ENCODE measurements around the gene CD38. TPM values are rescaled to one million over a fixed set of nuclear protein-coding genes. Genes with fewer than 3 reads are reported as not detected.
"Not testable (repeated sequence)": the region's sequence is repeated elsewhere in the genome, so short reads cannot be mapped to it uniquely, and the experiment has no call there.

Gene CD38
- total RNA-seq, 4 donors from 2014 or later: 0.26 to 4.6 (median 1.6) TPM

GRCh38 chr4:15758294-15758693, 19.8 kb upstream of the CD38 start:
- H3K9me3 ChIP-seq: no peaks in the 10 kb centered on the region
- H3K27ac ChIP-seq: no peak overlapping the region
- no peaks in the 10 kb centered on the region for H3K36me3 ChIP-seq
- H3K27me3 ChIP-seq: no peaks in the 10 kb centered on the region
- H3K4me1 ChIP-seq: no peaks in the 10 kb centered on the region
- H3K4me3 ChIP-seq: no peak overlapping the region
- no peak for DNase-seq
- TF ChIP-seq POLR2A (IDR thresholded peaks at IDR 0.05) (no peak), CTCF (IDR thresholded peaks at IDR 0.05) (no peak)
- intact Hi-C loops (cut with DNase I; ENCODE audit: low total_unique reads): no loop called here

- H3K4me1 ChIP-seq; H3K9me3 ChIP-seq; DNase-seq; H3K27ac ChIP-seq; H3K36me3 ChIP-seq; H3K4me3 ChIP-seq; H3K27me3 ChIP-seq; intact Hi-C loops (cut with DNase I; ENCODE audit: low total_unique reads): not testable (repeated sequence)
Observed at GRCh38 chr4:15762460-15762859, 15.7 kb upstream of the CD38 start.

- no peak overlapping the region for H3K4me3 ChIP-seq
- intact Hi-C loops (cut with DNase I; ENCODE audit: low total_unique reads): no loop called here
- DNase-seq: no peak
- H3K27me3 ChIP-seq: no peaks in the 10 kb centered on the region
- no peaks in the 10 kb centered on the region for H3K36me3 ChIP-seq
- no peaks in the 10 kb centered on the region for H3K9me3 ChIP-seq
- no peaks in the 10 kb centered on the region for H3K4me1 ChIP-seq
- no peak overlapping the region for H3K27ac ChIP-seq
- TF ChIP-seq POLR2A (IDR thresholded peaks at IDR 0.05) (no peak), CTCF (IDR thresholded peaks at IDR 0.05) (no peak)
Observed at GRCh38 chr4:15765391-15765790, 12.7 kb upstream of the CD38 start.

- TF ChIP-seq CTCF (IDR thresholded peaks at IDR 0.05) (no peak), POLR2A (IDR thresholded peaks at IDR 0.05) (no peak)
Observed at GRCh38 chr4:15765910-15766697, 12.0 kb upstream of the CD38 start.

GRCh38 chr4:15766821-15767220, 11.3 kb upstream of the CD38 start:
- H3K27me3 ChIP-seq: no peaks in the 10 kb centered on the region
- TF ChIP-seq CTCF (IDR thresholded peaks at IDR 0.05) (no peak), POLR2A (IDR thresholded peaks at IDR 0.05) (no peak)
- no peaks in the 10 kb centered on the region for H3K4me1 ChIP-seq
- H3K36me3 ChIP-seq: no peaks in the 10 kb centered on the region
- intact Hi-C loops (cut with DNase I; ENCODE audit: low total_unique reads): no loop called here
- no peak overlapping the region for H3K27ac ChIP-seq
- H3K9me3 ChIP-seq: no peaks in the 10 kb centered on the region
- no peak for DNase-seq
- no peak overlapping the region for H3K4me3 ChIP-seq

More at GRCh38 chr4:15765910-15766697, 12.0 kb upstream of the CD38 start:
- H3K27me3 ChIP-seq: no peaks in the 10 kb centered on the region
- DNase-seq: no peak
- no peak overlapping the region for H3K27ac ChIP-seq
- H3K4me3 ChIP-seq: no peak overlapping the region
- H3K9me3 ChIP-seq: no peaks in the 10 kb centered on the region
- intact Hi-C loops (cut with DNase I; ENCODE audit: low total_unique reads): no loop called here
- no peaks in the 10 kb centered on the region for H3K4me1 ChIP-seq
- H3K36me3 ChIP-seq: no peaks in the 10 kb centered on the region
